Measurements from ENCODE around the gene NAV3. TPM values are rescaled to one million over a fixed set of nuclear protein-coding genes. Genes with fewer than 3 reads are reported as not detected.

The NAV3 gene
- total and polyA plus RNA-seq, 2 of the 4 experiments (the other 2 are of a cell fraction) = 25.5 to 106 TPM

DNA sequence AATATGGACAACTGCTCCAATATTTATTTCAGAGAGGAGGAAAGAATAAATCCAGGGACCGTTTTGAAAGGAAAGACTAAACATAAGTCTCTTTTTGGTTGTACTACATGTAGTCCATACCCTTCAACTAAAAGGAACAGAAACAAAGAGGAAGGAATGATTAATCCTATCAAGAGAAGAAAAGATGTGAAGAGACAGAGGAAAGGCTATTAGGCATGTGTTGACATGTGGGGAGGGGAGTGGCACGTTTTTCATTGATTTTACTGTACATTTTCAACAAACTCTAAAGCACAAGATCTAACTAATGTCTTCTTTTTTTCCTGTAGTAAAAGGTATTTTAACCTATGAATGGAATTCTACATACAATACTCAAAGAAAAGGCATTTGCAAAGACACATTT lies 85.6 kb downstream of the NAV3 start:
- Histone ChIP-seq H2BK120ac (ENCODE audit: low read depth, low read length) (no peak overlapping the region), H3K36me3 (ENCODE audit: control insufficient read depth, insufficient read depth, low read length) (no peaks in the 10 kb centered on the region), H2BK20ac (ENCODE audit: low read depth, low read length) (no peak overlapping the region), H2AK5ac (ENCODE audit: low read depth, low read length) (no peak overlapping the region), H4K8ac (ENCODE audit: low read depth in 2 of 2, low read length in 2 of 2) (no peak overlapping the region), H3K4ac (ENCODE audit: low read depth, low read length) (no peak overlapping the region), H4K91ac (ENCODE audit: insufficient read depth, low read depth, low read length) (no peak overlapping the region), H3K18ac (ENCODE audit: low read depth, low read length) (no peak overlapping the region), H3K27me3 (ENCODE audit: control insufficient read depth, insufficient read depth, low read length) (no peaks in the 10 kb centered on the region; the same call in 1 of the 2 replicates), H3K56ac (ENCODE audit: extremely low read depth, insufficient read depth, low read length) (no peak overlapping the region), H3K4me3 (ENCODE audit: insufficient read depth, low read depth, low read length) (no peak overlapping the region), H2BK15ac (ENCODE audit: low read depth, low read length) (no peak overlapping the region), H3K9ac (ENCODE audit: low read depth, low read length) (no peak overlapping the region), H2BK5ac (ENCODE audit: low read depth, low read length, poor library complexity, severe bottlenecking) (no peak overlapping the region), H3K4me1 (ENCODE audit: control insufficient read depth, insufficient read depth, low read length) (no peaks in the 10 kb centered on the region), H2AK9ac (replicated peaks; ENCODE audit: low read depth, low read length, poor library complexity) (no peak overlapping the region), H3K9me3 (ENCODE audit: control insufficient read depth, insufficient read depth, low read length) (no peaks in the 10 kb centered on the region), H3K23ac (ENCODE audit: low read depth, low read length) (no peak overlapping the region), H2AFZ (replicated peaks; ENCODE audit: low read length, poor library complexity) (no peak overlapping the region), H3K14ac (replicated peaks; ENCODE audit: low read depth, low read length) (no peak overlapping the region), H3K4me2 (ENCODE audit: low read depth, low read length) (no peak overlapping the region), H3K79me1 (ENCODE audit: low read depth in 1 of 2, low read length in 2 of 2) (no peaks in the 10 kb centered on the region), H4K20me1 (ENCODE audit: insufficient read depth, low read length) (no peaks in the 10 kb centered on the region), H3K27ac (ENCODE audit: insufficient read depth, low read length) (no peak overlapping the region), H3K9me1 (ENCODE audit: insufficient read depth, low read length) (no peaks in the 10 kb centered on the region), H4K5ac (ENCODE audit: low read depth, low read length) (no peak overlapping the region)
- ATAC-seq (ENCODE audit: low read depth) (no peak), DNase-seq (no peak)
- dilution Hi-C loops (cut with HindIII; ENCODE audit: low sequenced_read_pairs, unreplicated experiment) (no loop called here), in situ Hi-C loops (cut with MboI; ENCODE audit: low sequenced_read_pairs) (no loop called here), intact Hi-C loops (cut with micrococcal nuclease) (no loop called here)
- ChIA-PET POLR2A (ENCODE audit: unreplicated experiment) (no interaction called here), CTCF (no interaction called here)
- TF ChIP-seq MXI1 (IDR thresholded peaks at IDR 0.05; ENCODE audit: borderline replicate concordance, low read depth, low read length) (no peak), RFX5 (IDR thresholded peaks at IDR 0.05; ENCODE audit: low read depth, low read length) (no peak), CHD1 (IDR thresholded peaks at IDR 0.05; ENCODE audit: low read depth, low read length) (no peak), NFE2L2 (IDR thresholded peaks at IDR 0.05; ENCODE audit: low read depth, low read length) (no peak), MAFK (IDR thresholded peaks at IDR 0.05; ENCODE audit: low read depth, low read length) (no peak), FOS (IDR thresholded peaks at IDR 0.05; ENCODE audit: low read depth, low read length) (no peak), MAZ (IDR thresholded peaks at IDR 0.05; ENCODE audit: borderline replicate concordance, low read depth, low read length) (no peak), CEBPB (IDR thresholded peaks at IDR 0.05; ENCODE audit: low read depth, low read length) (no peak), POLR2A (IDR thresholded peaks at IDR 0.05; ENCODE audit: low read depth, low read length) (no peak), SMC3 (IDR thresholded peaks at IDR 0.05; ENCODE audit: low read depth, low read length) (no peak)
- WGBS, 2 experiments (ENCODE audit: extremely low coverage in 2 of 2, insufficient read length in 1 of 2) = no CpG with 5 or more reads among the region's 2 CpGs
- no TSS peak for BruUV-seq (replicated peaks)

Data from IMR-90 (cell line).